A549 (cell line): ENCODE data around the gene CTCFL. TPM values are rescaled to one million over a fixed set of nuclear protein-coding genes. Genes with fewer than 3 reads are reported as not detected.

Experiments used
- ATAC-seq, 2 experiments: fragments of 200-7000 bp in 1 of 2; fragments of >200 bp in 1 of 2; cut with Nextera tagmentation in 1 of 2; cut with Tn5 transposase in 1 of 2; 3 replicates each; pipeline versions ENCODE4 v1.8.0 to v1.9.1; 2018 to 2020; ENCODE audit warnings: mild to moderate bottlenecking in 1 of 2, moderate library complexity in 1 of 2
- CTCF ChIA-PET: fragments of 300-600 bp; sonication (Branson Sonifier 250); formaldehyde crosslinking; extraction: SDS; loops from one replicate; lab custom pipeline; 2021; ENCODE audit warnings: antibody characterized with exemption, inconsistent platforms; lab: Yijun Ruan, JAX
- POLR2A ChIA-PET: fragments of 350-600 bp; formaldehyde crosslinking; extraction: SDS; loops from one replicate; lab custom pipeline; 2021; ENCODE audit warnings: antibody characterized with exemption, inconsistent platforms; lab: Yijun Ruan, JAX
- DNase-seq, 2 experiments: peaks; one replicate each; pipeline versions ENCODE4 v3.0.0 to v3.0.0-alpha.2; 2011 to 2016; ENCODE audit warnings: low read depth in 1 of 2, low spot score in 1 of 2
- FAIRE-seq: peaks from 2 replicates; lab custom pipeline; 2011; peaks lifted over from hg19 to GRCh38; lab: Jason Lieb, UNC
- H3K27ac ChIP-seq, 2 experiments: fragments of >200 bp; sonication (Bioruptor Twin); formaldehyde crosslinking; 3 replicates each; pipeline ENCODE4 v1.5.1; 2016 to 2017
- H3K4me1 ChIP-seq: fragments of >200 bp; sonication (Bioruptor Twin); formaldehyde crosslinking; 3 replicates; pipeline ENCODE4 v1.6.1; 2016
- H3K4me2 ChIP-seq: fragments of >200 bp; sonication (Bioruptor Twin); formaldehyde crosslinking; 3 replicates; pipeline ENCODE4 v1.6.1; 2016
- H3K4me3 ChIP-seq: fragments of >200 bp; sonication (Bioruptor Twin); formaldehyde crosslinking; 3 replicates; pipeline ENCODE4 v1.5.1; 2016
- H3K9me3 ChIP-seq: fragments of >200 bp; sonication (Bioruptor Twin); formaldehyde crosslinking; 3 replicates; pipeline ENCODE4 v1.6.1; 2016
- BHLHE40 ChIP-seq: IDR thresholded peaks from 2 replicates; pipeline ENCODE4 v1.6.1; 2012; ENCODE audit warnings: low read depth, low read length, inconsistent platforms
- CBX2 ChIP-seq: fragments of 200-600 bp; sonication (generic); IDR thresholded peaks from 2 replicates; pipeline ENCODE4 v1.6.1; 2016; ENCODE audit warnings: low read depth, mild to moderate bottlenecking, borderline replicate concordance
- EP300 ChIP-seq, 2 experiments: fragments of >200 bp; sonication (Bioruptor Twin); formaldehyde crosslinking; IDR thresholded peaks; 2 replicates in 1 of 2; 3 replicates in 1 of 2; pipeline ENCODE4 v1.6.1; 2016 to 2017
- ESRRA ChIP-seq: fragments of 150-350 bp; IDR thresholded peaks from 2 replicates; pipeline ENCODE4 v1.6.1; 2014; ENCODE audit warnings: mild to moderate bottlenecking, low read length, borderline replicate concordance
- FOSB ChIP-seq: fragments of 250-450 bp; sonication (Bioruptor Pico); IDR thresholded peaks from 2 replicates; pipeline ENCODE4 v1.5.0; 2020; ENCODE audit warnings: mild to moderate bottlenecking, moderate library complexity
- FOSL2 ChIP-seq, 2 experiments: fragments of 450-650 bp in 1 of 2; fragments of >200 bp in 1 of 2; sonication (Bioruptor Twin) in 1 of 2; formaldehyde crosslinking; IDR thresholded peaks; 2 replicates each; pipeline versions ENCODE4 v1.5.0 to v1.6.1; 2016 to 2020; ENCODE audit warnings: mild to moderate bottlenecking in 1 of 2, moderate library complexity in 1 of 2
- HDAC2 ChIP-seq: fragments of 200-600 bp; sonication (generic); IDR thresholded peaks from 2 replicates; pipeline ENCODE4 v1.6.1; 2016
- HEYL ChIP-seq: fragments of 250-450 bp; sonication (Bioruptor Pico); IDR thresholded peaks from 2 replicates; pipeline ENCODE4 v1.8.0; 2021; ENCODE audit warnings: mild to moderate bottlenecking, moderate library complexity
- HOXB5 ChIP-seq: fragments of 250-450 bp; sonication (Bioruptor Pico); IDR thresholded peaks from 2 replicates; pipeline ENCODE4 v1.5.0; 2020; ENCODE audit warnings: mild to moderate bottlenecking, moderate library complexity
- KDM5A ChIP-seq: fragments of 200-600 bp; sonication (generic); IDR thresholded peaks from 2 replicates; pipeline ENCODE4 v1.6.1; 2016; ENCODE audit warnings: antibody characterized with exemption, mild to moderate bottlenecking
- MAFK ChIP-seq: fragments of 450-650 bp; IDR thresholded peaks from 2 replicates; pipeline ENCODE4 v1.6.1; 2014; ENCODE audit not compliant: partially characterized antibody
- MAZ ChIP-seq: fragments of 150-350 bp; IDR thresholded peaks from 2 replicates; pipeline ENCODE4 v1.6.1; 2014; ENCODE audit warnings: antibody characterized with exemption, low read depth, low read length, borderline replicate concordance
- NR3C1 ChIP-seq: fragments of >200 bp; sonication (Bioruptor Twin); formaldehyde crosslinking; IDR thresholded peaks from 3 replicates; pipeline ENCODE4 v1.6.1; 2017
- POLR2AphosphoS2 ChIP-seq: conservative IDR thresholded peaks from 2 replicates; pipeline ENCODE4 v1.6.1; 2012; ENCODE audit warnings: low read length, improper control_type of control experiment, inconsistent platforms
- RCOR1 ChIP-seq: fragments of 150-350 bp; IDR thresholded peaks from 2 replicates; pipeline ENCODE4 v1.6.1; 2014; ENCODE audit warnings: antibody characterized with exemption, low read length, low read depth
- TFCP2L1 ChIP-seq: fragments of 250-450 bp; sonication (Bioruptor Pico); IDR thresholded peaks from 2 replicates; pipeline ENCODE4 v1.5.0; 2021; ENCODE audit warnings: mild to moderate bottlenecking
- ZFP36 ChIP-seq: fragments of 450-650 bp; IDR thresholded peaks from 2 replicates; pipeline ENCODE4 v1.6.1; 2014; ENCODE audit warnings: borderline replicate concordance; ENCODE audit not compliant: partially characterized antibody
- WGBS: methylation state at CpG from one replicate; pipeline ENCODE4 v1.1.6; 2017; ENCODE audit errors: missing lambda C conversion rate; 5-methylcytosine and 5-hydroxymethylcytosine counted together
- polyA plus RNA-seq, 4 experiments: library from polyadenylated mRNA; depleted of rRNA in 3 of 4; stranded (reverse); fragments of >200 nt; fragmentation: RNase III in 1 of 4; extraction: RNeasy Plus Mini Kit Qiagen cat#74134 plus additional on column Dnase treatment in 1 of 4; gene quantifications; 2 replicates in 3 of 4; 3 replicates in 1 of 4; pipeline ENCODE4 v1.2.3, GENCODE V29; 2011 to 2017
- TF ChIP-seq, protein P1 (sequence below): IDR thresholded peaks from 2 replicates; pipeline ENCODE4 v1.6.1; 2012; ENCODE audit warnings: low read depth, borderline replicate concordance
- TF ChIP-seq, protein P2 (sequence below): fragments of >200 bp; sonication (Bioruptor Twin); formaldehyde crosslinking; IDR thresholded peaks from 3 replicates; pipeline ENCODE4 v1.5.1; 2016
- TF ChIP-seq, protein P3 (sequence below): fragments of 250-450 bp; sonication (Bioruptor Pico); IDR thresholded peaks from 2 replicates; pipeline ENCODE4 v1.5.0; 2021; ENCODE audit warnings: mild to moderate bottlenecking, moderate library complexity, borderline replicate concordance

The CTCFL gene
- polyA plus RNA-seq, 2 of the 4 experiments (the other 2 are of a cell fraction), result 0.03 TPM

DNA sequence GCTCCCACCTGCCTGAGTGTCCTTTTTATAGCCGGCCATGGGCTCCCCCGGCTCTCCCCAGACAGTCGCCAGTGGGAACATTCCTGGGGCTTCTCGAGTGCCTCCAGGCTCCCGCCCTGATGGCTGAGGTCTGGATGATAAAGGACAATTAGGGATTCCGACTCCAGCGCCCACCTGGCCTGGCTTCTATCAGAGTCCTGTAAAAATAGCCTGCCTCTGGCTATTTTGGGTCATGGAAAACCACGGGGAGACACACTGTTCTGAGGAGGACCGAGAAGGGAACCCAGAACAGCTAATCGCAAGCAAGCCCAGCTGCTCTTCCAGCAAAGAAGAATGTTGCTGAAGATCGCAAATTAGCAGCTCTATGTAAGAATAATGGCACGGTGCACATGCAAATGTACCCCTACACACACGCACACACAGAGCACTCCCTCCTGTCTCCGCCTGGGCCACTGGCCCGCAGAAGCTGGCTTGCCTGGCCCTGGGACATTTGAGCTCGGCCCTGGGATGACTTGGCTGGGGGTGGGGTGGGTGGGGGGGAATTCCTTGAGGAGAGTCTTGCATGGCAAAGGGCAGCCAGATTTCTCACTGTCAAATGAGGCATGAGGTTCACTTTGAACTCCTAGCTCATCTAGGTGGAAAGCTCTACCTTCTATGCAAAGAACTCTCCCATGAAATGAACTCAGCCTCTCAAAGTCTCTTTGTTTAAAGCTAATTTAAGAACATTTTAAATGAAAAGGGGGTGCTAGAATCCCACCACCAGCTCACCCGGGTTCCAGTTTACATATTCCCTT lies 55.3 kb downstream of the CTCFL start:
- CTCF ChIA-PET, result interaction anchor here (1.0 to 1.6 kb wide), 4 partner anchors 12 to 741 kb away, joined by 3 to 5 read pairs (median 4); no protein-coding TSS in a partner anchor
- H3K4me1 ChIP-seq, result no peaks in the 10 kb centered on the region
- POLR2A ChIA-PET, result no interaction called here
- ATAC-seq, result no peak
- no peak for DNase-seq
- WGBS, result 26% methylated on average over 16 of the region's 17 CpGs
- no peak overlapping the region for H3K27ac ChIP-seq
- no peak for FAIRE-seq
- no peaks in the 10 kb centered on the region; the same call in 2 of the 3 replicates for H3K9me3 ChIP-seq
- TF ChIP-seq, protein P1, sequence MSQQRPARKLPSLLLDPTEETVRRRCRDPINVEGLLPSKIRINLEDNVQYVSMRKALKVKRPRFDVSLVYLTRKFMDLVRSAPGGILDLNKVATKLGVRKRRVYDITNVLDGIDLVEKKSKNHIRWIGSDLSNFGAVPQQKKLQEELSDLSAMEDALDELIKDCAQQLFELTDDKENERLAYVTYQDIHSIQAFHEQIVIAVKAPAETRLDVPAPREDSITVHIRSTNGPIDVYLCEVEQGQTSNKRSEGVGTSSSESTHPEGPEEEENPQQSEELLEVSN, result no peak
- no peak for TF ChIP-seq RCOR1
- no peak for TF ChIP-seq MAFK
- no peak for TF ChIP-seq NR3C1
- no peak for TF ChIP-seq FOSL2 (IDR thresholded peaks at IDR 0.05)
- TF ChIP-seq FOSL2 (CRISPR knock-in tag; IDR thresholded peaks at IDR 0.05), result no peak
- TF ChIP-seq MAZ, result no peak
- no peak for TF ChIP-seq HDAC2
- TF ChIP-seq CBX2, result no peak
- TF ChIP-seq, protein P2, sequence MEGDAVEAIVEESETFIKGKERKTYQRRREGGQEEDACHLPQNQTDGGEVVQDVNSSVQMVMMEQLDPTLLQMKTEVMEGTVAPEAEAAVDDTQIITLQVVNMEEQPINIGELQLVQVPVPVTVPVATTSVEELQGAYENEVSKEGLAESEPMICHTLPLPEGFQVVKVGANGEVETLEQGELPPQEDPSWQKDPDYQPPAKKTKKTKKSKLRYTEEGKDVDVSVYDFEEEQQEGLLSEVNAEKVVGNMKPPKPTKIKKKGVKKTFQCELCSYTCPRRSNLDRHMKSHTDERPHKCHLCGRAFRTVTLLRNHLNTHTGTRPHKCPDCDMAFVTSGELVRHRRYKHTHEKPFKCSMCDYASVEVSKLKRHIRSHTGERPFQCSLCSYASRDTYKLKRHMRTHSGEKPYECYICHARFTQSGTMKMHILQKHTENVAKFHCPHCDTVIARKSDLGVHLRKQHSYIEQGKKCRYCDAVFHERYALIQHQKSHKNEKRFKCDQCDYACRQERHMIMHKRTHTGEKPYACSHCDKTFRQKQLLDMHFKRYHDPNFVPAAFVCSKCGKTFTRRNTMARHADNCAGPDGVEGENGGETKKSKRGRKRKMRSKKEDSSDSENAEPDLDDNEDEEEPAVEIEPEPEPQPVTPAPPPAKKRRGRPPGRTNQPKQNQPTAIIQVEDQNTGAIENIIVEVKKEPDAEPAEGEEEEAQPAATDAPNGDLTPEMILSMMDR, result no peak
- no peak for TF ChIP-seq ZFP36
- no peak for TF ChIP-seq HEYL (CRISPR knock-in tag)
- TF ChIP-seq, protein P3, sequence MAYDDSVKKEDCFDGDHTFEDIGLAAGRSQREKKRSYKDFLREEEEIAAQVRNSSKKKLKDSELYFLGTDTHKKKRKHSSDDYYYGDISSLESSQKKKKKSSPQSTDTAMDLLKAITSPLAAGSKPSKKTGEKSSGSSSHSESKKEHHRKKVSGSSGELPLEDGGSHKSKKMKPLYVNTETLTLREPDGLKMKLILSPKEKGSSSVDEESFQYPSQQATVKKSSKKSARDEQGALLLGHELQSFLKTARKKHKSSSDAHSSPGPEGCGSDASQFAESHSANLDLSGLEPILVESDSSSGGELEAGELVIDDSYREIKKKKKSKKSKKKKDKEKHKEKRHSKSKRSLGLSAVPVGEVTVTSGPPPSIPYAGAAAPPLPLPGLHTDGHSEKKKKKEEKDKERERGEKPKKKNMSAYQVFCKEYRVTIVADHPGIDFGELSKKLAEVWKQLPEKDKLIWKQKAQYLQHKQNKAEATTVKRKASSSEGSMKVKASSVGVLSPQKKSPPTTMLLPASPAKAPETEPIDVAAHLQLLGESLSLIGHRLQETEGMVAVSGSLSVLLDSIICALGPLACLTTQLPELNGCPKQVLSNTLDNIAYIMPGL, result no peak
- TF ChIP-seq EP300 (IDR thresholded peaks at IDR 0.05), result no peak
- no peak for TF ChIP-seq POLR2AphosphoS2
- TF ChIP-seq HOXB5 (CRISPR knock-in tag), result no peak
- no peak for TF ChIP-seq KDM5A
- TF ChIP-seq BHLHE40, result no peak
- no peak overlapping the region for H3K4me2 ChIP-seq
- no peak overlapping the region for H3K4me3 ChIP-seq

DNA sequence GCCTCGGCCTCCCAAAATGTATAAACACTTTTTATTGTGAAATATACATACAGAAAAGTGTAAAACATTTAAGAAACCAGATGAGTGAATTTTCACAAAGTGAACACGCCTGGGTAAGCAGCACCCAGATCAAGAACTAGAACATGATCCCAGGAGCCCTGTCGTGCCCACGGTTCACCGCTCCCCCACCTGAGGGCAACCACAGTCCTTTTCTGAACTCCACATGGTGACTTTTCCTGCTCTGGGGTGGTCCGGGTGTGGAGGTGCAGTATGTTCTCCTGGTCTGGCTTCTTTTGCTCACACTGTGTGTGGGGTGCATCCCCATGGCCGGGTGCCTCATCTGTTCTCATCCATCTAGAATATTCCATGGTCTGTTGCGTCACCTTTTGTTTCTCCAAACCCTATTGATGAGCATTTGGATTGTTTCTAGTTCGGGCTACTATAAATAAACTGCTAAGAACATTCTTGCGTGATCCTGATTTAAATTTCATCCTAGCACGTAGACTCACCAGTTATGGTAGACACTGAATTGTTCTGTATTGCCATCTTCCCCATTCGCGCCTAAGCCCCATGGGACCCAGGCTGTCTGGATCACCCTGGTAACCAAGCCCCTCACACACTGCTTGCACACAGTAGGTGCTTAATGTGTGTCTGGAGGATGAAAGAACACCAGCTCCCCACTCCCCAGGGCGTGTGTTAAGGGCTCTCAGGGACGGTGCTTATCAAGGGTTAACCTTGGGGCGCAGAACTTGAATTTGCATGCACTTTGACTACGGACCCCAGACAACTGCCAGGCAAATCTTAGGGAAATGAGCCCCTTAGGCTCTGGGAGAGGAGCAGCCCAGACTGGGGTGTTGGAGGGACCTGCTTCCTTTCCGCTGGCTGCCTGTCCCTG lies 56.2 kb downstream of the CTCFL start:
- no peak overlapping the region for H3K4me3 ChIP-seq
- FAIRE-seq (no peak), ATAC-seq (no peak), DNase-seq (no peak)
- POLR2A ChIA-PET, result no interaction called here
- WGBS, result 68% methylated on average over 18 of the region's 18 CpGs
- H3K27ac ChIP-seq, result no peak overlapping the region
- TF ChIP-seq MAFK, result no peak
- no peak for TF ChIP-seq TFCP2L1
- no peak for TF ChIP-seq ESRRA
- TF ChIP-seq FOSB (CRISPR knock-in tag), result no peak
- TF ChIP-seq, all 56 proteins: peak for 0
- Histone ChIP-seq H3K4me1 (no peaks in the 10 kb centered on the region), H3K4me2 (no peak overlapping the region), H3K9me3 (no peaks in the 10 kb centered on the region; the same call in 2 of the 3 replicates)
- CTCF ChIA-PET, result interaction anchor here (1.2 kb wide), 1 partner anchor 742 kb away, joined by 4 read pairs; no protein-coding TSS in a partner anchor
